ENCODE results near the gene DIAPH2. TPM values are rescaled to one million over a fixed set of nuclear protein-coding genes. Genes with fewer than 3 reads are reported as not detected.

DIAPH2 gene
- total and polyA plus RNA-seq, 2 experiments from 2014 or later, result 16.2 to 56.6 TPM

- TF ChIP-seq REST (IDR thresholded peaks at IDR 0.05; ENCODE audit: unreplicated experiment), result no peak
- no peak for TF ChIP-seq JUNB (IDR thresholded peaks at IDR 0.05; ENCODE audit: unreplicated experiment)
Observed at GRCh38 chrX:97563531-97564133, 879.0 kb downstream of the DIAPH2 start (continued).

GRCh38 chrX:97564496-97564895 is 879.9 kb downstream of the DIAPH2 start:
- no peaks in the 10 kb centered on the region for H4K20me1 ChIP-seq (replicated peaks; ENCODE audit: insufficient read depth)
- no peaks in the 10 kb centered on the region for H3K36me3 Mint-ChIP-seq (ENCODE audit: low read depth)
- H3K4me1 ChIP-seq (ENCODE audit: insufficient read depth), result no peaks in the 10 kb centered on the region
- no peaks in the 10 kb centered on the region for H3K27me3 Mint-ChIP-seq (ENCODE audit: insufficient read depth, low read depth, poor library complexity)
- no peak overlapping the region for H3K4me3 ChIP-seq
- no peaks in the 10 kb centered on the region for H3K27me3 ChIP-seq (ENCODE audit: insufficient read depth)
- H3K9me2 ChIP-seq (ENCODE audit: insufficient read depth), result no peaks in the 10 kb centered on the region
- H3K36me3 ChIP-seq (ENCODE audit: insufficient read depth), result no peaks in the 10 kb centered on the region
- peaks cover 3% of the 10 kb centered on the region; the same call in 1 of the 3 replicates for H3K4me1 Mint-ChIP-seq
- DNase-seq (ENCODE audit: low spot score), result no peak
- H3K4me2 ChIP-seq, result no peak overlapping the region
- no peaks in the 10 kb centered on the region for H3F3A ChIP-seq (replicated peaks; ENCODE audit: low read depth)
- H3K4me3 Mint-ChIP-seq, result no peak overlapping the region
- no peaks in the 10 kb centered on the region for H3K9me3 Mint-ChIP-seq
- no peak overlapping the region for H3K27ac Mint-ChIP-seq
- H3K79me2 ChIP-seq (replicated peaks; ENCODE audit: insufficient read depth), result no peaks in the 10 kb centered on the region
- ATAC-seq, result no peak
- no peak overlapping the region for H2AFZ ChIP-seq
- H3K27ac ChIP-seq (ENCODE audit: low read depth), result no peak overlapping the region
- TF ChIP-seq JUNB (IDR thresholded peaks at IDR 0.05; ENCODE audit: unreplicated experiment), result no peak
- TF ChIP-seq ZNF462 (CRISPR knock-in tag; IDR thresholded peaks at IDR 0.05), result no peak
- TF ChIP-seq POLR2AphosphoS5 (IDR thresholded peaks at IDR 0.05; ENCODE audit: low read depth), result no peak
- no peak for TF ChIP-seq ZNF114 (CRISPR knock-in tag; IDR thresholded peaks at IDR 0.05)
- TF ChIP-seq NANOG (IDR thresholded peaks at IDR 0.05; ENCODE audit: borderline replicate concordance), result no peak
- no peak for TF ChIP-seq EZH2 (IDR thresholded peaks at IDR 0.05; ENCODE audit: low read depth, unreplicated experiment)
- TF ChIP-seq EZH2phosphoT487 (IDR thresholded peaks at IDR 0.05; ENCODE audit: unreplicated experiment), result no peak
- TF ChIP-seq CTCF (conservative IDR thresholded peaks at IDR 0.05; ENCODE audit: low read depth in 2 of 2), result no peak
- TF ChIP-seq CREB1 (CRISPR knock-in tag; IDR thresholded peaks at IDR 0.05; ENCODE audit: low read depth), result no peak
- TF ChIP-seq STAT1 (IDR thresholded peaks at IDR 0.05; ENCODE audit: unreplicated experiment), result no peak
- no peak for TF ChIP-seq ZNF331 (CRISPR knock-in tag; IDR thresholded peaks at IDR 0.05; ENCODE audit: low read depth)
- TF ChIP-seq ETS1 (IDR thresholded peaks at IDR 0.05), result no peak

All from GM23338 (cell line).